A673 (cell line): ENCODE measurements around the gene SLC43A1. TPM values are rescaled to one million over a fixed set of nuclear protein-coding genes. Genes with fewer than 3 reads are reported as not detected.

Source experiments
- BruUV-seq: library from RNA; stranded (reverse); fragments of 400-500 nt; replicated peaks from 2 replicates; lab custom pipeline; 2021; lab: Mats Ljungman, UMichigan
- CTCF ChIA-PET: fragments of 300-600 bp; sonication (Branson Sonifier 250); formaldehyde crosslinking; loops from one replicate; lab custom pipeline; 2022; ENCODE audit warnings: antibody characterized with exemption; lab: Charles Lee
- POLR2A ChIA-PET: fragments of 300-600 bp; sonication (Branson Sonifier 250); formaldehyde crosslinking; loops from one replicate; lab custom pipeline; 2022; ENCODE audit warnings: antibody characterized with exemption; ENCODE audit not compliant: low non-redundant PET; lab: Charles Lee
- DNase-seq: peaks from one replicate; pipeline ENCODE4 v3.0.0-alpha.2; 2015; ENCODE audit warnings: low spot score
- H3K27ac ChIP-seq: fragments of 200-600 bp; sonication (generic); 2 replicates; pipeline ENCODE4 v1.5.1; 2016; ENCODE audit warnings: mixed run types, low read depth, mild to moderate bottlenecking, mixed read lengths, antibody characterized with exemption, low read length; ENCODE audit not compliant: poor library complexity, severe bottlenecking
- H3K27me3 ChIP-seq: fragments of 200-600 bp; sonication (generic); replicated peaks from 2 replicates; pipeline ENCODE4 v1.6.1; 2017; ENCODE audit warnings: mixed run types, low read depth, mild to moderate bottlenecking, mixed read lengths, antibody characterized with exemption, low read length; ENCODE audit not compliant: insufficient read depth, poor library complexity
- H3K36me3 ChIP-seq: fragments of 200-600 bp; sonication (generic); 2 replicates; pipeline ENCODE4 v1.6.1; 2016; ENCODE audit warnings: mixed run types, mild to moderate bottlenecking, mixed read lengths, antibody characterized with exemption, low read length; ENCODE audit not compliant: insufficient read depth, poor library complexity, severe bottlenecking
- H3K4me1 ChIP-seq: fragments of 200-600 bp; sonication (generic); 2 replicates; pipeline ENCODE4 v1.6.1; 2017; ENCODE audit warnings: mixed run types, mild to moderate bottlenecking, mixed read lengths, antibody characterized with exemption, low read length; ENCODE audit not compliant: insufficient read depth, poor library complexity, severe bottlenecking
- H3K4me3 ChIP-seq: fragments of 200-600 bp; sonication (generic); 2 replicates; pipeline ENCODE4 v1.5.1; 2016; ENCODE audit warnings: low read depth, mixed run types, mild to moderate bottlenecking, mixed read lengths, low read length; ENCODE audit not compliant: poor library complexity, severe bottlenecking
- H3K9me3 ChIP-seq: fragments of 200-600 bp; sonication (generic); 2 replicates; pipeline ENCODE4 v1.6.1; 2016; ENCODE audit warnings: mixed run types, low read depth, mild to moderate bottlenecking, mixed read lengths, antibody characterized with exemption, low read length; ENCODE audit not compliant: poor library complexity, severe bottlenecking
- CTCF ChIP-seq: fragments of 300-800, 200-600 bp; sonication (generic); conservative IDR thresholded peaks from 2 replicates; pipeline ENCODE4 v1.5.1; 2017; ENCODE audit warnings: low read depth, mild to moderate bottlenecking, antibody characterized with exemption, low read length, moderate library complexity, mixed read lengths
- EZH2 ChIP-seq: fragments of 200-600 bp; sonication (generic); IDR thresholded peaks from 2 replicates; pipeline ENCODE4 v1.6.1; 2017; ENCODE audit warnings: borderline replicate concordance, low read depth, mild to moderate bottlenecking, mixed read lengths, antibody characterized with exemption, low read length; ENCODE audit not compliant: poor library complexity, severe bottlenecking
- intact Hi-C: fragments of 100-400 bp; cut with micrococcal nuclease; formaldehyde crosslinking; loops from one replicate; pipeline ENCODE4 v1.10.0; 2022; ENCODE audit not compliant: unreplicated experiment
- total RNA-seq: library from RNA; stranded (reverse); gene quantifications from 2 replicates; pipeline ENCODE4 v1.2.3, GENCODE V29; 2021

SLC43A1 gene
- total RNA-seq, 1 experiment from 2014 or later: 18.4 TPM

- H3K27me3 ChIP-seq: peaks cover 21% of the 10 kb centered on the region
- TF ChIP-seq CTCF: no peak
- TF ChIP-seq EZH2: no peak
- intact Hi-C loops: no loop called here
- no TSS peak for BruUV-seq
- H3K9me3 ChIP-seq: no peaks in the 10 kb centered on the region
- H3K27ac ChIP-seq: no peak overlapping the region
- H3K4me3 ChIP-seq: no peak overlapping the region
- H3K4me1 ChIP-seq: peaks cover 27% of the 10 kb centered on the region
- no peaks in the 10 kb centered on the region for H3K36me3 ChIP-seq
- POLR2A ChIA-PET: no interaction called here
- DNase-seq: no peak
- CTCF ChIA-PET: no interaction called here
Observed at GRCh38 chr11:57461841-57462489, 53.5 kb downstream of the SLC43A1 start.

GRCh38 chr11:57460758-57461749 is 54.4 kb downstream of the SLC43A1 start:
- peak overlapping the region; percentile 59 for H3K4me3 ChIP-seq
- TF ChIP-seq EZH2: no peak
- no peak for TF ChIP-seq CTCF
- peaks cover 27% of the 10 kb centered on the region for H3K4me1 ChIP-seq
- intact Hi-C loops: no loop called here
- CTCF ChIA-PET: interaction anchor here (0.6 to 0.7 kb wide), 3 partner anchors 12 to 115 kb away, joined by 3 to 6 read pairs (median 6); no protein-coding TSS in a partner anchor
- POLR2A ChIA-PET: no interaction called here
- DNase-seq: no peak
- BruUV-seq: no TSS peak
- peaks cover 21% of the 10 kb centered on the region for H3K27me3 ChIP-seq
- H3K9me3 ChIP-seq: no peaks in the 10 kb centered on the region
- no peak overlapping the region for H3K27ac ChIP-seq
- H3K36me3 ChIP-seq: no peaks in the 10 kb centered on the region

GRCh38 chr11:57460022-57460757 is 55.3 kb downstream of the SLC43A1 start, which contains the start of gene RTN4RL2:
Gene RTN4RL2, plus strand, starts transcription at chr11:57460528. Its CDS starts 338 bp downstream, at chr11:57460866.
- Histone ChIP-seq H3K4me1 (peaks cover 27% of the 10 kb centered on the region), H3K27ac (no peak within 1 kb of the TSS), H3K27me3 (peaks cover 21% of the 10 kb centered on the region), H3K9me3 (no peaks in the 10 kb centered on the region), H3K4me3 (peak within 1 kb of the TSS; percentile 59), H3K36me3 (no peaks in the 10 kb centered on the region)
- DNase-seq: peak; percentile 89
- no TSS peak for BruUV-seq
- POLR2A ChIA-PET: interaction anchor here (0.5 to 0.6 kb wide), 2 partner anchors 18 to 1070 kb away, joined by 7 to 9 read pairs; no protein-coding TSS in a partner anchor
- CTCF ChIA-PET: interaction anchor here (0.6 to 0.8 kb wide), 5 partner anchors 12 to 114 kb away, joined by 3 to 10 read pairs (median 6); no protein-coding TSS in a partner anchor
- peak; percentile 43 for TF ChIP-seq CTCF
- no peak for TF ChIP-seq EZH2
- intact Hi-C loops: no loop called here
